Stimulated activated CD8-positive, alpha-beta memory T cell treated with anti-CD3 and anti-CD28 coated beads, Interleukin-12 subunit alpha, Interleukin-12 subunit beta, amount 100 ng/mL, for 24 hours (primary cell): Measurements from ENCODE around the gene UNC119B.
A peak's percentile ranks its signal among the peaks of the same experiment; 100 is the strongest.

Experiments used
- DNase-seq: peaks from one replicate; pipeline ENCODE4 v3.0.0-alpha.2; 2020; ENCODE audit errors: extremely low read depth

Gene UNC119B

GRCh38 chr12:120688527-120689071 is 21.7 kb upstream of the UNC119B start:
- no peak for DNase-seq

GRCh38 chr12:120689397-120690082 is 20.7 kb upstream of the UNC119B start:
- no peak for DNase-seq

GRCh38 chr12:120690083-120690450 is 20.2 kb upstream of the UNC119B start:
- no peak for DNase-seq

- DNase-seq, result no peak
These were observed 19.3 kb upstream of the UNC119B start for GRCh38 chr12:120690978-120691377.

- DNase-seq, result no peak
These were observed 17.7 kb upstream of the UNC119B start for GRCh38 chr12:120692524-120693033.

GRCh38 chr12:120693848-120694247 is 16.4 kb upstream of the UNC119B start:
- no peak for DNase-seq

- DNase-seq, result no peak
These were observed 13.6 kb upstream of the UNC119B start for GRCh38 chr12:120696626-120697025.

GRCh38 chr12:120697344-120697743 is 12.9 kb upstream of the UNC119B start:
- DNase-seq, result no peak

GRCh38 chr12:120698665-120699064 is 11.6 kb upstream of the UNC119B start:
- DNase-seq, result no peak

- DNase-seq, result no peak
These were observed 10.7 kb upstream of the UNC119B start for GRCh38 chr12:120699553-120699952.

GRCh38 chr12:120700886-120701285 is 9.4 kb upstream of the UNC119B start:
- no peak for DNase-seq

GRCh38 chr12:120702637-120703036 is 7.6 kb upstream of the UNC119B start:
- no peak for DNase-seq

GRCh38 chr12:120703311-120703942 is 6.8 kb upstream of the UNC119B start:
- no peak for DNase-seq

GRCh38 chr12:120705618-120706017 is 4.6 kb upstream of the UNC119B start:
- no peak for DNase-seq

GRCh38 chr12:120706029-120706428 is 4.2 kb upstream of the UNC119B start:
- no peak for DNase-seq

GRCh38 chr12:120708651-120709050 is 1.6 kb upstream of the UNC119B start:
- no peak for DNase-seq

GRCh38 chr12:120710805-120711296 is 593 bp downstream of the UNC119B start:
- DNase-seq, result no peak

- DNase-seq, result no peak
These were observed 1.2 kb downstream of the UNC119B start for GRCh38 chr12:120711411-120711810.

GRCh38 chr12:120712610-120713009 is 2.4 kb downstream of the UNC119B start:
- DNase-seq, result no peak

GRCh38 chr12:120713861-120714482 is 3.7 kb downstream of the UNC119B start:
- DNase-seq, result peak; percentile 41

GRCh38 chr12:120718055-120718454 is 7.8 kb downstream of the UNC119B start:
- DNase-seq, result no peak

GRCh38 chr12:120719072-120719471 is 8.8 kb downstream of the UNC119B start:
- DNase-seq, result no peak
